OCI-LY7 (cell line): ENCODE measurements around the gene LILRA2. TPM values are rescaled to one million over a fixed set of nuclear protein-coding genes. Genes with fewer than 3 reads are reported as not detected.

Source experiments
- BruUV-seq: library from RNA; stranded (reverse); fragments of 400-500 nt; replicated peaks from 2 replicates; lab custom pipeline; 2021; lab: Mats Ljungman, UMichigan
- CTCF ChIA-PET: fragments of 300-600 bp; sonication (Branson Sonifier 250); formaldehyde crosslinking; loops from one replicate; lab custom pipeline; 2022; ENCODE audit warnings: antibody characterized with exemption; ENCODE audit not compliant: unreplicated experiment; lab: Charles Lee
- POLR2A ChIA-PET: fragments of 300-600 bp; sonication (Branson Sonifier 250); formaldehyde crosslinking; loops from one replicate; lab custom pipeline; 2022; ENCODE audit warnings: antibody characterized with exemption; lab: Charles Lee
- DNase-seq: peaks from one replicate; pipeline ENCODE4 v3.0.0-alpha.2; 2015; ENCODE audit warnings: low spot score
- H2AFZ ChIP-seq: fragments of 200-600 bp; sonication (generic), shearing (Covaris generic); 2 replicates; pipeline ENCODE4 v1.6.1; 2014; ENCODE audit warnings: mild to moderate bottlenecking, antibody characterized with exemption, low read length, moderate library complexity
- H3K27ac ChIP-seq: fragments of 200-600 bp; sonication (generic); 2 replicates; pipeline ENCODE4 v1.5.1; 2014; ENCODE audit warnings: mixed run types, low read depth, mild to moderate bottlenecking, moderate library complexity, low read length, inconsistent platforms; ENCODE audit not compliant: poor library complexity, severe bottlenecking
- H3K36me3 ChIP-seq: fragments of 200-600 bp; sonication (generic); 2 replicates; pipeline ENCODE4 v1.6.1; 2014; ENCODE audit warnings: mild to moderate bottlenecking, antibody characterized with exemption, low read length, moderate library complexity, mixed read lengths; ENCODE audit not compliant: insufficient read depth
- H3K4me1 ChIP-seq: fragments of 200-600 bp; sonication (generic); 2 replicates; pipeline ENCODE4 v1.5.1; 2014; ENCODE audit warnings: mild to moderate bottlenecking, low read length; ENCODE audit not compliant: insufficient read depth, poor library complexity, severe bottlenecking
- H3K4me2 ChIP-seq: fragments of 200-600 bp; sonication (generic); 2 replicates; pipeline ENCODE4 v1.6.1; 2014; ENCODE audit warnings: mild to moderate bottlenecking, low read length
- H3K4me3 ChIP-seq: fragments of 200-600 bp; sonication (generic); 2 replicates; pipeline ENCODE4 v1.5.1; 2014; ENCODE audit warnings: mild to moderate bottlenecking, low read depth, low read length; ENCODE audit not compliant: poor library complexity, severe bottlenecking
- H3K79me2 ChIP-seq: fragments of 200-600 bp; sonication (generic); 2 replicates; pipeline ENCODE4 v1.6.1; 2016; ENCODE audit warnings: low read depth, mild to moderate bottlenecking, low read length, moderate library complexity, mixed read lengths; ENCODE audit not compliant: insufficient read depth
- H3K9me2 ChIP-seq: fragments of 200-600 bp; sonication (generic); 2 replicates; pipeline ENCODE4 v1.6.1; 2016; ENCODE audit warnings: mild to moderate bottlenecking, low read length, mixed read lengths; ENCODE audit not compliant: insufficient read depth
- H3K9me3 ChIP-seq: fragments of 200-600 bp; sonication (generic); 2 replicates; pipeline ENCODE4 v1.6.1; 2014; ENCODE audit warnings: mild to moderate bottlenecking, mixed run types, low read length, mixed read lengths
- H4K20me1 ChIP-seq: fragments of 200-600 bp; sonication (generic); 2 replicates; pipeline ENCODE4 v1.6.1; 2014; ENCODE audit warnings: mild to moderate bottlenecking, antibody characterized with exemption, low read length, moderate library complexity, mixed read lengths; ENCODE audit not compliant: insufficient read depth
- EZH2phosphoT487 ChIP-seq: fragments of 200-600 bp; sonication (generic); IDR thresholded peaks from 2 replicates; pipeline ENCODE4 v1.6.1; 2018; ENCODE audit warnings: low read depth, borderline replicate concordance, mild to moderate bottlenecking, mixed run types, antibody characterized with exemption, low read length, moderate library complexity, mixed read lengths
- intact Hi-C: fragments of 100-400 bp; cut with micrococcal nuclease; formaldehyde crosslinking; loops from one replicate; pipeline ENCODE4 v1.10.0; 2022; ENCODE audit not compliant: unreplicated experiment
- total RNA-seq, 2 experiments: library from RNA; depleted of rRNA in 1 of 2; stranded (reverse); fragments of >200 nt in 1 of 2; shearing (Covaris generic) in 1 of 2; gene quantifications; 2 replicates each; pipeline ENCODE4 v1.2.3, GENCODE V29; 2014 to 2022
- TF ChIP-seq, protein P1 (sequence below): fragments of 200-600 bp; sonication (generic); conservative IDR thresholded peaks from 2 replicates; pipeline ENCODE4 v1.5.1; 2014; ENCODE audit warnings: mild to moderate bottlenecking, antibody characterized with exemption, low read length, moderate library complexity, mixed read lengths

The LILRA2 gene
- total RNA-seq, 2 experiments from 2014 or later: 0.38 to 5.5 TPM

- CTCF ChIA-PET: no interaction called here
- Histone ChIP-seq H3K36me3 (no peaks in the 10 kb centered on the region), H3K4me2 (no peak overlapping the region), H4K20me1 (no peaks in the 10 kb centered on the region), H3K9me3 (no peaks in the 10 kb centered on the region), H3K27ac (no peak overlapping the region), H2AFZ (no peak overlapping the region), H3K4me1 (peaks cover 2% of the 10 kb centered on the region), H3K9me2 (no peaks in the 10 kb centered on the region), H3K4me3 (no peak overlapping the region), H3K79me2 (no peaks in the 10 kb centered on the region)
- no peak for TF ChIP-seq EZH2phosphoT487
- TF ChIP-seq, protein P1, sequence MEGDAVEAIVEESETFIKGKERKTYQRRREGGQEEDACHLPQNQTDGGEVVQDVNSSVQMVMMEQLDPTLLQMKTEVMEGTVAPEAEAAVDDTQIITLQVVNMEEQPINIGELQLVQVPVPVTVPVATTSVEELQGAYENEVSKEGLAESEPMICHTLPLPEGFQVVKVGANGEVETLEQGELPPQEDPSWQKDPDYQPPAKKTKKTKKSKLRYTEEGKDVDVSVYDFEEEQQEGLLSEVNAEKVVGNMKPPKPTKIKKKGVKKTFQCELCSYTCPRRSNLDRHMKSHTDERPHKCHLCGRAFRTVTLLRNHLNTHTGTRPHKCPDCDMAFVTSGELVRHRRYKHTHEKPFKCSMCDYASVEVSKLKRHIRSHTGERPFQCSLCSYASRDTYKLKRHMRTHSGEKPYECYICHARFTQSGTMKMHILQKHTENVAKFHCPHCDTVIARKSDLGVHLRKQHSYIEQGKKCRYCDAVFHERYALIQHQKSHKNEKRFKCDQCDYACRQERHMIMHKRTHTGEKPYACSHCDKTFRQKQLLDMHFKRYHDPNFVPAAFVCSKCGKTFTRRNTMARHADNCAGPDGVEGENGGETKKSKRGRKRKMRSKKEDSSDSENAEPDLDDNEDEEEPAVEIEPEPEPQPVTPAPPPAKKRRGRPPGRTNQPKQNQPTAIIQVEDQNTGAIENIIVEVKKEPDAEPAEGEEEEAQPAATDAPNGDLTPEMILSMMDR: no peak
- no TSS peak for BruUV-seq
- DNase-seq: no peak
- intact Hi-C loops: no loop called here
- POLR2A ChIA-PET: no interaction called here
Measured at GRCh38 chr19:54552913-54553310, 20.7 kb upstream of the LILRA2 start.

DNA sequence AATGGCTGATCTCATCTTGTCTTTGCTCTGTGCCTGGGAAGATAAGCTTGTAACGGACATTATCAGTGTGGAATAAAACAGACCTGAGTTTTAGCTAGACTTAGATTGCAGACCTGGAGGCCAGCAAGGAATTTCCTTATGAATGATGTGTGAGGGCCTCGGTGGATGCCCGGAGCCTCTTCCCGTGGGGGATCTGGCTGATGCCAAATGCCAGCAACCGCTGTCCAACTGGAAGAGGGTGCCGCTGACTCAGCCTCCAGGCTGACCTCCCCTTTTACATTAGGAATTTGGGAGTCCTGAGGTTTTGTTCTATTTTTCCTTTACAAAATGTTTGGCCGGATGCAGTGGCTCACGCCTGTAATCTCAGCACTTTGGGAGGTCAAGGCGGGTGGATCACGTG is 19.6 kb upstream of the LILRA2 start:
- Histone ChIP-seq H3K9me3 (no peaks in the 10 kb centered on the region), H3K9me2 (no peaks in the 10 kb centered on the region), H3K27ac (no peak overlapping the region), H3K36me3 (no peaks in the 10 kb centered on the region), H3K4me3 (no peak overlapping the region), H2AFZ (no peak overlapping the region), H3K79me2 (no peaks in the 10 kb centered on the region), H3K4me1 (peaks cover 2% of the 10 kb centered on the region), H4K20me1 (no peaks in the 10 kb centered on the region), H3K4me2 (no peak overlapping the region)
- CTCF ChIA-PET: no interaction called here
- TF ChIP-seq, protein P1: no peak
- TF ChIP-seq EZH2phosphoT487: no peak
- POLR2A ChIA-PET: no interaction called here
- intact Hi-C loops: no loop called here
- no TSS peak for BruUV-seq
- DNase-seq: no peak

GRCh38 chr19:54554896-54555295 is 18.7 kb upstream of the LILRA2 start:
- Histone ChIP-seq H3K9me2 (no peaks in the 10 kb centered on the region), H3K4me3 (no peak overlapping the region), H3K4me2 (no peak overlapping the region), H3K36me3 (no peaks in the 10 kb centered on the region), H3K9me3 (no peaks in the 10 kb centered on the region), H3K4me1 (peaks cover 2% of the 10 kb centered on the region), H3K79me2 (no peaks in the 10 kb centered on the region), H4K20me1 (no peaks in the 10 kb centered on the region), H3K27ac (no peak overlapping the region), H2AFZ (no peak overlapping the region)
- CTCF ChIA-PET: no interaction called here
- TF ChIP-seq, protein P1: no peak
- no peak for TF ChIP-seq EZH2phosphoT487
- BruUV-seq: no TSS peak
- no peak for DNase-seq
- intact Hi-C loops: no loop called here
- POLR2A ChIA-PET: no interaction called here
